Gastrocnemius medialis (tissue), 4 donors: ENCODE results near the gene FANCC. TPM values are rescaled to one million over a fixed set of nuclear protein-coding genes. Genes with fewer than 3 reads are reported as not detected.

Source experiments
- ATAC-seq, 2 donors: fragments of 150-250 bp; one replicate each; pipeline ENCODE4 v1.9.1; 2016
- DNase-seq, 2 donors: peaks; one replicate each; pipeline ENCODE4 v3.0.0-alpha.2; 2019
- H3K27ac ChIP-seq, 4 donors: fragments of 200-600 bp; sonication (generic); 1 replicate in 1 of 4; 2 replicates in 3 of 4; pipeline ENCODE4 v1.5.1; 2016 to 2018; ENCODE audit warnings: mild to moderate bottlenecking in 2 of 4, moderate library complexity in 1 of 4
- H3K27me3 ChIP-seq, 3 donors: fragments of 200-600 bp; sonication (generic) in 2 of 3; 1 replicate in 1 of 3; 2 replicates in 2 of 3; pipeline versions ENCODE4 v1.5.1 to v1.6.0; 2016 to 2019; ENCODE audit warnings: mild to moderate bottlenecking in 1 of 3, moderate library complexity in 1 of 3
- H3K36me3 ChIP-seq, 2 donors: fragments of 200-600 bp; sonication (generic) in 1 of 2; one replicate each; pipeline ENCODE4 v1.5.1; 2017 to 2018
- H3K4me1 ChIP-seq, 2 donors: fragments of 200-600 bp; sonication (generic) in 1 of 2; one replicate each; pipeline ENCODE4 v1.5.1; 2016 to 2017; ENCODE audit warnings: mild to moderate bottlenecking in 2 of 2
- H3K4me3 ChIP-seq, 4 donors: fragments of 200-600 bp; sonication (generic) in 3 of 4; 1 replicate in 1 of 4; 2 replicates in 3 of 4; pipeline ENCODE4 v1.5.1; 2016 to 2019; ENCODE audit warnings: mild to moderate bottlenecking in 2 of 4
- H3K9me3 ChIP-seq, 3 donors: fragments of 200-600 bp; sonication (generic) in 2 of 3; 1 replicate in 1 of 3; 2 replicates in 2 of 3; pipeline ENCODE4 v1.5.1; 2016 to 2019
- POLR2A ChIP-seq, 2 donors: fragments of 450-650 bp; IDR thresholded peaks; one replicate each; pipeline ENCODE4 v1.6.1; 2017; ENCODE audit warnings: antibody characterized with exemption in 2 of 2, mild to moderate bottlenecking in 2 of 2, moderate library complexity in 2 of 2
- in situ Hi-C, 4 donors: fragments of 200-750 bp; cut with MboI; loops; one replicate each; pipeline versions ENCODE4 v1.15.0 to v1.8.0; 2017; ENCODE audit warnings: low sequenced_read_pairs in 4 of 4
- intact Hi-C: fragments of 100-400 bp; cut with DNase I; formaldehyde crosslinking; loops from one replicate; pipeline ENCODE4 v1.15.1; 2023; ENCODE audit warnings: low total_unique reads
- total RNA-seq, 4 donors: library from RNA; depleted of rRNA; stranded (reverse); fragments of >200 nt; gene quantifications; one replicate each; pipeline versions ENCODE4 v1.1.0 to v1.2.3, GENCODE V29; 2016
- TF ChIP-seq, protein P1 (sequence below), 5 experiments: fragments of 450-650 bp in 3 of 5; fragments of 200-600 bp in 2 of 5; sonication (generic) in 2 of 5; IDR thresholded peaks in 4 of 5; conservative IDR thresholded peaks in 1 of 5; 1 replicate in 4 of 5; 2 replicates in 1 of 5; pipeline ENCODE4 v1.5.1; 2016 to 2019; ENCODE audit warnings: antibody characterized with exemption in 5 of 5, mild to moderate bottlenecking in 3 of 5, moderate library complexity in 3 of 5

The FANCC gene
- total RNA-seq, 4 donors from 2014 or later: 1.2 to 4.8 (median 2.5) TPM

DNA sequence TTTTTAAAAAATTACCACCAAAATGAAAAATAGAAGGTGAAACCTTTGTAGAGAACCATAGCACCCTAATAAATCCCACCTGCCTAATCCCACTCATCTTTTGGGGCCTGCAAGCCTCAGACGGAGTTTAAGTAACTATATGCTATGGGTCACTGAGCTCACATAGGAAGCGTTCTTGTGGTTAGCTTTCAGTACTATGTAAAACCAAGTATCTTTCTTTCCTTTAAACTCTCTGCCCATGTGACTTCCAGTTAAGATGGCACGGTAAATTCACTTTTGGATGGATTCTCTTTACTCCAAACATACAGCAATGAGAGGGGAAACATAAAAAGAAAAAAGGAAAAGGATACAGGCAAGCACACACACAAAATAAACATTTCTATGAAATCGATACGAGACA lies 50.9 kb downstream of the FANCC start:
- no peak overlapping the region for H3K4me3 ChIP-seq
- no peaks in the 10 kb centered on the region for H3K4me1 ChIP-seq
- intact Hi-C loops: no loop called here
- in situ Hi-C loops: no loop called here
- no peaks in the 10 kb centered on the region for H3K36me3 ChIP-seq
- no peak for TF ChIP-seq POLR2A (IDR thresholded peaks at IDR 0.05)
- TF ChIP-seq, protein P1, sequence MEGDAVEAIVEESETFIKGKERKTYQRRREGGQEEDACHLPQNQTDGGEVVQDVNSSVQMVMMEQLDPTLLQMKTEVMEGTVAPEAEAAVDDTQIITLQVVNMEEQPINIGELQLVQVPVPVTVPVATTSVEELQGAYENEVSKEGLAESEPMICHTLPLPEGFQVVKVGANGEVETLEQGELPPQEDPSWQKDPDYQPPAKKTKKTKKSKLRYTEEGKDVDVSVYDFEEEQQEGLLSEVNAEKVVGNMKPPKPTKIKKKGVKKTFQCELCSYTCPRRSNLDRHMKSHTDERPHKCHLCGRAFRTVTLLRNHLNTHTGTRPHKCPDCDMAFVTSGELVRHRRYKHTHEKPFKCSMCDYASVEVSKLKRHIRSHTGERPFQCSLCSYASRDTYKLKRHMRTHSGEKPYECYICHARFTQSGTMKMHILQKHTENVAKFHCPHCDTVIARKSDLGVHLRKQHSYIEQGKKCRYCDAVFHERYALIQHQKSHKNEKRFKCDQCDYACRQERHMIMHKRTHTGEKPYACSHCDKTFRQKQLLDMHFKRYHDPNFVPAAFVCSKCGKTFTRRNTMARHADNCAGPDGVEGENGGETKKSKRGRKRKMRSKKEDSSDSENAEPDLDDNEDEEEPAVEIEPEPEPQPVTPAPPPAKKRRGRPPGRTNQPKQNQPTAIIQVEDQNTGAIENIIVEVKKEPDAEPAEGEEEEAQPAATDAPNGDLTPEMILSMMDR (IDR thresholded peaks at IDR 0.05 in 4 of 5, conservative IDR thresholded peaks at IDR 0.05 in 1 of 5): no peak
- ATAC-seq (no peak), DNase-seq (no peak)
- H3K27me3 ChIP-seq: no peaks in the 10 kb centered on the region
- no peak overlapping the region for H3K27ac ChIP-seq
- no peaks in the 10 kb centered on the region for H3K9me3 ChIP-seq

- H3K27me3 ChIP-seq: no peaks in the 10 kb centered on the region
- no peak for TF ChIP-seq POLR2A (IDR thresholded peaks at IDR 0.05)
- TF ChIP-seq, protein P1 (IDR thresholded peaks at IDR 0.05 in 4 of 5, conservative IDR thresholded peaks at IDR 0.05 in 1 of 5): no peak
- DNase-seq: no peak
- H3K36me3 ChIP-seq: no peaks in the 10 kb centered on the region
- no peak overlapping the region for H3K27ac ChIP-seq
- H3K9me3 ChIP-seq: no peaks in the 10 kb centered on the region
- H3K4me3 ChIP-seq: no peak overlapping the region
- no peak for ATAC-seq
- in situ Hi-C loops (no loop called here), intact Hi-C loops (no loop called here)
- H3K4me1 ChIP-seq: no peaks in the 10 kb centered on the region
Observed at GRCh38 chr9:95265960-95266359, 51.5 kb downstream of the FANCC start.

GRCh38 chr9:95264954-95265615 lies 52.4 kb downstream of the FANCC start:
- no peak overlapping the region for H3K27ac ChIP-seq
- in situ Hi-C loops (no loop called here), intact Hi-C loops (no loop called here)
- H3K27me3 ChIP-seq: no peaks in the 10 kb centered on the region
- no peak for ATAC-seq
- no peaks in the 10 kb centered on the region for H3K9me3 ChIP-seq
- no peak for DNase-seq
- H3K4me3 ChIP-seq: no peak overlapping the region
- no peaks in the 10 kb centered on the region for H3K4me1 ChIP-seq
- TF ChIP-seq POLR2A (IDR thresholded peaks at IDR 0.05): no peak
- TF ChIP-seq, protein P1 (IDR thresholded peaks at IDR 0.05 in 4 of 5, conservative IDR thresholded peaks at IDR 0.05 in 1 of 5): no peak
- no peaks in the 10 kb centered on the region for H3K36me3 ChIP-seq

DNA sequence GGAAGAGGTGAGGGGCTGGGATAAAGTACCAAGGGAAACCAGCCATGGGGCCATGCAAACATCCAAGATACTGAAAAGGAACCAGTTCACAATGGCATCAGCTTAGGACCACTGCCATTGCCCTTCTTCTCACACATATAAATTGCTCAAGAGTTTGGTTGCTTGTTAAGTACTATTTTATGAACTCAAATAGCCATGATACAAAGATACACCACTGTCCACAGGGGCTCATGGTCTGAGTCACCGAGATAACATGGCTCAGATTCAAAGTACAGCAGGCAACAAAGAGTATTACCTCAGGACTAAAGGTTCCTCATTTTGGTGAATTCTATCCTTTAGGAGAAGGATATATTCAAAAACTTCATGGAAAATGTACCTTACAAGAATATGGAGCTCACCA lies 55.6 kb downstream of the FANCC start:
- intact Hi-C loops: no loop called here
- H3K27ac ChIP-seq: no peak overlapping the region
- ATAC-seq (no peak), DNase-seq (no peak)
- no peaks in the 10 kb centered on the region for H3K9me3 ChIP-seq
- H3K27me3 ChIP-seq: no peaks in the 10 kb centered on the region
- H3K4me1 ChIP-seq: no peaks in the 10 kb centered on the region
- H3K36me3 ChIP-seq: no peaks in the 10 kb centered on the region
- in situ Hi-C loops: no loop called here
- TF ChIP-seq, protein P1 (IDR thresholded peaks at IDR 0.05 in 4 of 5, conservative IDR thresholded peaks at IDR 0.05 in 1 of 5): no peak
- no peak for TF ChIP-seq POLR2A (IDR thresholded peaks at IDR 0.05)
- no peak overlapping the region for H3K4me3 ChIP-seq
